Hepatocyte (in vitro differentiated cells): ENCODE measurements around the gene GOPC. TPM values are rescaled to one million over a fixed set of nuclear protein-coding genes. Genes with fewer than 3 reads are reported as not detected.
"Not testable (repeated sequence)": the region's sequence is repeated elsewhere in the genome, so short reads cannot be mapped to it uniquely, and the experiment has no call there.

Source experiments
- DNase-seq: peaks from one replicate; pipeline ENCODE4 v3.0.0-alpha.2; 2016; ENCODE audit warnings: low spot score
- H2AFZ ChIP-seq: fragments of 200-600 bp; sonication (generic); 2 replicates; pipeline ENCODE4 v1.6.0; 2016; ENCODE audit warnings: antibody characterized with exemption, mild to moderate bottlenecking
- H3K27ac ChIP-seq: fragments of 200-600 bp; sonication (generic); 2 replicates; pipeline ENCODE4 v1.5.1; 2016; ENCODE audit warnings: mild to moderate bottlenecking
- H3K27me3 ChIP-seq: fragments of 200-600 bp; sonication (generic); 2 replicates; pipeline ENCODE4 v1.6.1; 2016
- H3K36me3 ChIP-seq: fragments of 200-600 bp; sonication (generic); replicated peaks from 2 replicates; pipeline ENCODE4 v1.5.1; 2016; ENCODE audit warnings: low read depth; ENCODE audit not compliant: insufficient read depth
- H3K4me1 ChIP-seq: fragments of 200-600 bp; sonication (generic); 2 replicates; pipeline ENCODE4 v1.5.1; 2016; ENCODE audit warnings: mild to moderate bottlenecking, moderate library complexity; ENCODE audit not compliant: insufficient read depth
- H3K4me2 ChIP-seq: fragments of 200-600 bp; sonication (generic); 2 replicates; pipeline ENCODE4 v1.6.0; 2016
- H3K4me3 ChIP-seq: fragments of 200-600 bp; sonication (generic); 2 replicates; pipeline ENCODE4 v1.5.1; 2016; ENCODE audit warnings: mild to moderate bottlenecking
- H3K79me2 ChIP-seq: fragments of 200-600 bp; sonication (generic); 2 replicates; pipeline ENCODE4 v1.6.0; 2017; ENCODE audit warnings: mild to moderate bottlenecking
- H3K9me2 ChIP-seq: fragments of 200-600 bp; sonication (generic); replicated peaks from 2 replicates; pipeline ENCODE4 v1.6.0; 2017; ENCODE audit warnings: mild to moderate bottlenecking; ENCODE audit not compliant: insufficient read depth
- H3K9me3 ChIP-seq: fragments of 200-600 bp; sonication (generic); 2 replicates; pipeline ENCODE4 v1.5.1; 2016; ENCODE audit warnings: low read depth, mild to moderate bottlenecking
- H4K20me1 ChIP-seq: fragments of 200-600 bp; sonication (generic); 2 replicates; pipeline ENCODE4 v1.6.0; 2016; ENCODE audit warnings: mild to moderate bottlenecking; ENCODE audit not compliant: insufficient read depth, poor library complexity, severe bottlenecking
- EZH2 ChIP-seq: fragments of 200-600 bp; sonication (generic); IDR thresholded peaks from 2 replicates; pipeline ENCODE4 v1.6.1; 2016; ENCODE audit warnings: antibody characterized with exemption, mild to moderate bottlenecking, borderline replicate concordance
- EZH2phosphoT487 ChIP-seq: fragments of 200-600 bp; sonication (generic); IDR thresholded peaks from one replicate; pipeline ENCODE4 v1.6.1; 2018; ENCODE audit warnings: antibody characterized with exemption, mild to moderate bottlenecking, low read depth, moderate library complexity; ENCODE audit not compliant: unreplicated experiment, severe bottlenecking
- WGBS: methylation state at CpG from one replicate; pipeline ENCODE4 v1.1.6; 2016; ENCODE audit warnings: low lambda C conversion rate; ENCODE audit errors: missing lambda C conversion rate; 5-methylcytosine and 5-hydroxymethylcytosine counted together
- polyA plus RNA-seq: library from polyadenylated mRNA; unstranded; fragments of >200 nt; fragmentation: Nextera tagmentation; extraction: Ambion mirVana; gene quantifications from 2 replicates; pipeline ENCODE4 v1.2.1, GENCODE V29; 2016
- total RNA-seq: library from RNA; depleted of rRNA; stranded (reverse); fragments of >200 nt; gene quantifications from 2 replicates; pipeline ENCODE4 v1.2.3, GENCODE V29; 2014
- TF ChIP-seq, protein P1 (sequence below): fragments of 200-600 bp; sonication (generic); IDR thresholded peaks from 2 replicates; pipeline ENCODE4 v1.5.1; 2016; ENCODE audit warnings: antibody characterized with exemption, mild to moderate bottlenecking; ENCODE audit not compliant: poor library complexity

GOPC gene
- 39.5 and 40.8 TPM in 2 replicates for total RNA-seq
- polyA plus RNA-seq: 18.2 and 19.7 TPM in 2 replicates

DNA sequence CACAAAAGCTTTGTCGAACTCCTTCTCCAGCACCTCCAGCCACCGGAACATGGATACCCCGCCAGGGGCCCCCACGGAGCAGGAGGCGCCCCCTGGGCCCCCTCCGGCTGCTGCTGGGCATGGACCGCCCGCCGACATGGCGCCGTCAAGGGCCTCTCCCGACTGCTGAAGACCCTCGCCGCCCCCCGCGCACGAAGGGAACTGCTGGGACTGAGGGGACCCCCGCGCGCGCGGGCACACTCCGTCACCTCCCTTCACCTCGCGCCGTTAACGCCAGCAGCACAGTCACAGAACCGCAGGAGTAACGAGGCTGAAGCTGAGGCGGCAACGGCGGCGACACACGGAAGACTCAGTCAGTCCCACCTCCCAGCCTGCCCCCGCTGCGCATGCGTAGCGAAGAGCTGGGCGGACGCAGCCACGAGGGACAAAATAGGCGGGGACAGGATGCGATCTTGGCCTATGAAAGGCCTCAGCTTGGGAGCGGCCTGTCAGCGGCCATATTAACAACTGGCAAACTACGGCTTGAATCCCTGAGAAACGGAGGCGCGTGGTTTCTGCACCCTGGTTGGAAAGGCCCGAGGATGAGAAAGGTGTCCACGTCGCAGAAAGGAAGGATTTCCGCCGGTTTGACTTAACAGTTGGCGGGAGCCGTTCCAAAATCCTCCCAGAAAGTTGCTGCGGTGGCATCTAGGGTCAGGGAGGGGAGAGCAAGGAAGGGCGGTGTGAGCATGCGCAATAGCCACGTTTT lies at the start of gene GOPC:
TSS of gene GOPC (minus strand) at position 361 of the 748 bp plus-strand sequence. CDS start at position 138, 223 bp downstream.
- H3K27me3 ChIP-seq: no peaks in the 10 kb centered on the region
- peak within 1 kb of the TSS; percentile 80 for H2AFZ ChIP-seq
- no peaks in the 10 kb centered on the region for H3K9me2 ChIP-seq
- peaks cover 4% of the 10 kb centered on the region for H4K20me1 ChIP-seq
- TF ChIP-seq EZH2 (no peak), EZH2phosphoT487 (no peak)
- TF ChIP-seq, protein P1, sequence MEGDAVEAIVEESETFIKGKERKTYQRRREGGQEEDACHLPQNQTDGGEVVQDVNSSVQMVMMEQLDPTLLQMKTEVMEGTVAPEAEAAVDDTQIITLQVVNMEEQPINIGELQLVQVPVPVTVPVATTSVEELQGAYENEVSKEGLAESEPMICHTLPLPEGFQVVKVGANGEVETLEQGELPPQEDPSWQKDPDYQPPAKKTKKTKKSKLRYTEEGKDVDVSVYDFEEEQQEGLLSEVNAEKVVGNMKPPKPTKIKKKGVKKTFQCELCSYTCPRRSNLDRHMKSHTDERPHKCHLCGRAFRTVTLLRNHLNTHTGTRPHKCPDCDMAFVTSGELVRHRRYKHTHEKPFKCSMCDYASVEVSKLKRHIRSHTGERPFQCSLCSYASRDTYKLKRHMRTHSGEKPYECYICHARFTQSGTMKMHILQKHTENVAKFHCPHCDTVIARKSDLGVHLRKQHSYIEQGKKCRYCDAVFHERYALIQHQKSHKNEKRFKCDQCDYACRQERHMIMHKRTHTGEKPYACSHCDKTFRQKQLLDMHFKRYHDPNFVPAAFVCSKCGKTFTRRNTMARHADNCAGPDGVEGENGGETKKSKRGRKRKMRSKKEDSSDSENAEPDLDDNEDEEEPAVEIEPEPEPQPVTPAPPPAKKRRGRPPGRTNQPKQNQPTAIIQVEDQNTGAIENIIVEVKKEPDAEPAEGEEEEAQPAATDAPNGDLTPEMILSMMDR: peak; percentile 31
- H3K4me3 ChIP-seq: peak within 1 kb of the TSS; percentile 78
- no peaks in the 10 kb centered on the region for H3K4me1 ChIP-seq
- peak; percentile 98 for DNase-seq
- H3K36me3 ChIP-seq: no peaks in the 10 kb centered on the region
- 2% methylated on average over 35 of the region's 60 CpGs for WGBS
- H3K27ac ChIP-seq: peak within 1 kb of the TSS; percentile 90
- peaks cover 48% of the 10 kb centered on the region for H3K79me2 ChIP-seq
- peaks cover 5% of the 10 kb centered on the region for H3K9me3 ChIP-seq
- H3K4me2 ChIP-seq: peak within 1 kb of the TSS; percentile 80

DNA sequence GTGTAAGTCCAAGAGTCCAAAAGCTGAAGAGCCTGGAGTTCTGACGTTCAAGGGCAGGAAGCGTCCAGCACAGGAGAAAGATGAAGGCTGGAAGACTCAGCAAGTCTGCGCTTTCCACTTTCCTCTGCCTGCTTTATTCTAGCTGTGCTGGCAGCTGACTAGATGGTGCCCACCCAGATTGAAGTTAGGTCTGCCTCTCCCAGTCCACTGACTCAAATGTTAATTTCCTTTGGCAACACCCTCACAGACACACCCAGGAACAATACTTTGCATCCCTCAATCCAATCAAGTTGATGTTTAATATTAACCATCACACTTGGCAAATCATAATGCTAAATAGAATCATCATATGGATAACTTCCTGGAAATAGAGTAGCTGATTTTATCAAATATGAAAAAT lies 49.7 kb upstream of the GOPC start:
- H4K20me1 ChIP-seq, H3K79me2 ChIP-seq, DNase-seq, H3K27me3 ChIP-seq, H3K4me2 ChIP-seq, H3K4me1 ChIP-seq, H2AFZ ChIP-seq, H3K4me3 ChIP-seq, H3K9me2 ChIP-seq, H3K9me3 ChIP-seq, H3K27ac ChIP-seq, H3K36me3 ChIP-seq: not testable (repeated sequence)
- WGBS: 97% methylated on average over 3 of the region's 3 CpGs

DNA sequence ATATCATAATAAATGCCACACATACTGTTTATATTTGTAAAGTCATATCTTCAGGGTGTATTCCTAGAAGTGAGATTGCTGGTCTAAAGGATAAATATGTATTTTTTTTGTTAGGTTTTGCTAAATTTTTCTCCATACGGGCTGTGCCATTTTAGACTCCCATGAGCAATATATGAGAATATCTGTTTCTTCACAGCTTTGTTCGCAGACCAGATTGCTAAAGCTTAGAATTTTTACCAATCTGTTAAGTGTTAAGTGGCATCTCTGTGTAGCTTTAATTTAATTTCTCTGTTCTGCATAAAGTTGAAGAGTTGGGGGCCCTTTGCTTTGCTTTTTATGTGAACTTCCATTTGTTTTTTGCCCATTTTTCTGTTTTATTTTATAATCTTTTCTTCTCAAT lies 40.7 kb upstream of the GOPC start:
- no peak overlapping the region for H2AFZ ChIP-seq
- H3K36me3 ChIP-seq: no peaks in the 10 kb centered on the region
- no peak for DNase-seq
- no peak overlapping the region for H3K4me2 ChIP-seq
- H3K9me2 ChIP-seq: no peaks in the 10 kb centered on the region
- H3K9me3 ChIP-seq: no peaks in the 10 kb centered on the region
- no peaks in the 10 kb centered on the region for H3K4me1 ChIP-seq
- TF ChIP-seq, protein P1: no peak
- no peak for TF ChIP-seq EZH2
- no peak for TF ChIP-seq EZH2phosphoT487
- no peaks in the 10 kb centered on the region for H4K20me1 ChIP-seq
- WGBS: 93% methylated on average over 2 of the region's 2 CpGs
- H3K27ac ChIP-seq: no peak overlapping the region
- no peaks in the 10 kb centered on the region for H3K79me2 ChIP-seq
- no peaks in the 10 kb centered on the region for H3K27me3 ChIP-seq
- no peak overlapping the region for H3K4me3 ChIP-seq

DNA sequence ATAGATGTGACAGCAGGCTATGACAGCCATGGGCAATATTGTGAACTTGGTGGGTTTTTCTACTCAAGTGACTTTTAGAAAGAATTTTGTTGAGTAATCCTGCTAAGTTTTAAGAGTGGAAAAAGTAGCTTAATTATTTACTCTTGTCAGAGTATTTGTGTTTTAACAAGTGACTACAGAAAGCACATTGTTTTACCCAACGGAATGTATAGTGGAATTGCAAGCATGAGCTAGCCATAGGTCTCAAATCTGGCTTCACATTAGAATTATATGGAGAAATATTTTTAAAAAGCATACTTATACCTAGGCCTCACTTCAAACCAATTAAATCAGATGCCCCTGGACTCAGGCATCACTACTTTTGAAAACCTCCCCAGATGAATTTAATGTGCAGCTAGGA lies 35.5 kb upstream of the GOPC start:
- Histone ChIP-seq H3K9me2 (no peaks in the 10 kb centered on the region), H2AFZ (no peak overlapping the region), H3K79me2 (no peaks in the 10 kb centered on the region), H3K4me2 (no peak overlapping the region), H3K9me3 (no peaks in the 10 kb centered on the region), H3K27ac (no peak overlapping the region), H3K27me3 (no peaks in the 10 kb centered on the region), H3K4me1 (no peaks in the 10 kb centered on the region), H3K4me3 (no peak overlapping the region), H4K20me1 (no peaks in the 10 kb centered on the region), H3K36me3 (no peaks in the 10 kb centered on the region)
- WGBS: 91% methylated on average over 1 of the region's 1 CpG
- no peak for DNase-seq
- TF ChIP-seq, protein P1: no peak
- no peak for TF ChIP-seq EZH2
- TF ChIP-seq EZH2phosphoT487: no peak
